ENCODE results near the gene CNDP1. TPM values are rescaled to one million over a fixed set of nuclear protein-coding genes. Genes with fewer than 3 reads are reported as not detected.
A peak's percentile ranks its signal among the peaks of the same experiment; 100 is the strongest.
"Not testable (repeated sequence)": the region's sequence is repeated elsewhere in the genome, so short reads cannot be mapped to it uniquely, and the experiment has no call there.

CNDP1 gene
- total RNA-seq, 1 donor from 2014 or later: 66.3 TPM

DNA sequence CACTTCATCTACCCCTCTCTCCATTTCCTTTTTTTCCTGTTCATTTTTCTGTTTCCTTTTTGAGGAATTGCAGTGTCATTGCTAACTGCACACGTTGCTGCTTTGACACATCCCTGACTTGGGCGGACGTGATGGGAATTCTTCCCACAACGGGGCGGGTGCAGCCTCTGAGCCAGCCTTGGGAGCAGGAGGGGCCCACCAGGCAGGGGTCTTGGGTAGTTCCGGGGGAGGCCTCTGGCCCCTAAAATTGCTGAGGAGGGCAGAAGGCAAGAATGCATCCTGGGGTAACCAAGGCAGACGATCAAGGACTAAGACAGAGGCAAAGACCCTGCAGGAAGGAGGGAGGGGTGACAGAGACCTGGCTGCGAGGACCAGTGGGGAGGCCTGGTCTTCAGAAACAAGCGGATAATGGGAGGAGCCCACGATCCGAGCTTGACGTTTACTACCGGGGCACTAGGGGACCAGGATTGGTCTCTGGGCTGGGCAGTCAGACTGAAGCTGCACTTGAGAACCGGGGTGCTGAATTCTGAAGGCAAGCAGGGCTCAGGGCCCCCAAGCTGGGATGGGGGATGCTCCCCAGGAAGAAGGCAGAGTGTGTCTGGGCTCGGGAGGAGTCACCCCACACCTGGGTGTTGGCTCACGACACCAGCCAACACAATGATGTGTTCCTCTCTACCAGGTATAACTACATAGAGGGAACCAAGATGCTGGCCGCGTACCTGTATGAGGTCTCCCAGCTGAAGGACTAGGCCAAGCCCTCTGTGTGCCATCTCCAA, 14.8 kb upstream of the CNDP1 start:
- ATAC-seq (no peak), DNase-seq (ENCODE audit: low spot score) (peak; percentile 37)

DNA sequence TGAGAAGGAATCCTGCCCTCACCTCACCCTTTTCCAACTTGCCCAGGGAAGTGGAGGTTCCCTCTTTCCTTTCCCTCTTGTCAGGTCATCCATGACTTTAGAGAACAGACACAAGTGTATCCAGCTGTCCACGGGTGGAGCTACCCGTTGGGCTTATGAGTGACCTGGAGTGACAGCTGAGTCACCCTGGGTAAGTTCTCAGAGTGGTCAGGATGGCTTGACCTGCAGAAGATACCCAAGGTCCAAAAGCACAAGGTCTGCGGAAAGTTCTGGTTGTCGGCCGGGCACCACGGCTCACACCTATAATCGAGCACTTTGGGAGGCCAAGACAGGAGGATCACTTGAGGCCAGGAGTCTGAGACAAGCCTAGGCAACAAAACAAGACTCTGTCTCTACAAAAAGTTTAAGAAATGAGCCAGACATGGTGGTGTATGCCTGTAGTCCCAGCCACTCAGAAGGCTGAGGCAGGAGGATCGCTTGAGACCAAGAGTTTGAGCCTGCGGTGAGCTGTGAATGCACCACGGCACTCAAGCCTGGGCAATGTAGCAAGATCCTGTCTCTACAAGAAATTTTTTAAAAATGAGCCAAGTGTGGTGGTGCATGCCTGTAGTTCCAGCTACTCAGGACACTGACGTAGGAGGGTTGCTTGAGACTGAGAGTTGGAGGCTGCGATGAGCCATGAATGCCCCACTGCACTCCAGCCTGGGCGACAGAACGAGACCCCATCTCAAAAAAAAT, 14.0 kb upstream of the CNDP1 start:
- ATAC-seq (no peak), DNase-seq (ENCODE audit: low spot score) (peak; percentile 33)

DNA sequence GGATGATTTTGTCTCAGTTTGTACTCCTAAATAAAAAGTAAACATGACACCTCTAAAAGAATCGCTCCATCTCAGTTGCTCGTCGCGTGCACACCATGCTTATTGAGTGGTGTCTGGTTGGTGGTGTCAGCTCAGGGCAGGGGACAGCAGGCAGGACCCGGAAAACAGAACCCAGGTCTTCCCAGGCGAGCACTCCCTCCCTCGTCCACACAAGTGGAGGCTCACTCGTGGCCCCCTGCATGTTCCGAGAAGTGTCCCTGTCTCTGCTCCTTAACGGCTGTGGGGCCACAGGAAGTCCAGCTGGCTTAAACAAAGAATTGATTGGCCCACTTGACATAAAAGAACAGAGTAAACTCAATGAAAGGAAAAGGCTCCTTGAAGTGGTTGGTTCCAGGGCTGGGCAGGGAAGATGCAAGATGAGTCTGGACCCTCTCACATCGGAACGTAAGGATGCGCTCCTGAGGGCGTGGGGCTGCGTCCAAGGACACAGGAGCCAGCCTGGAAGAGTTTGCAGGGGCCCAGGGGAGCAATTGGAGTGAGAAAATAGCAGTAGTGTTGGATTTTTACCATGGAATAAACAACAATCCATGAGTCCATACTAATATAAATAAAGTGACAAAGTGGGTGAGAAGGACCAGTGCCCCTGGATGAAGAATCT, 13.1 kb upstream of the CNDP1 start:
- DNase-seq (ENCODE audit: low spot score): peak; percentile 22
- ATAC-seq: no peak

DNA sequence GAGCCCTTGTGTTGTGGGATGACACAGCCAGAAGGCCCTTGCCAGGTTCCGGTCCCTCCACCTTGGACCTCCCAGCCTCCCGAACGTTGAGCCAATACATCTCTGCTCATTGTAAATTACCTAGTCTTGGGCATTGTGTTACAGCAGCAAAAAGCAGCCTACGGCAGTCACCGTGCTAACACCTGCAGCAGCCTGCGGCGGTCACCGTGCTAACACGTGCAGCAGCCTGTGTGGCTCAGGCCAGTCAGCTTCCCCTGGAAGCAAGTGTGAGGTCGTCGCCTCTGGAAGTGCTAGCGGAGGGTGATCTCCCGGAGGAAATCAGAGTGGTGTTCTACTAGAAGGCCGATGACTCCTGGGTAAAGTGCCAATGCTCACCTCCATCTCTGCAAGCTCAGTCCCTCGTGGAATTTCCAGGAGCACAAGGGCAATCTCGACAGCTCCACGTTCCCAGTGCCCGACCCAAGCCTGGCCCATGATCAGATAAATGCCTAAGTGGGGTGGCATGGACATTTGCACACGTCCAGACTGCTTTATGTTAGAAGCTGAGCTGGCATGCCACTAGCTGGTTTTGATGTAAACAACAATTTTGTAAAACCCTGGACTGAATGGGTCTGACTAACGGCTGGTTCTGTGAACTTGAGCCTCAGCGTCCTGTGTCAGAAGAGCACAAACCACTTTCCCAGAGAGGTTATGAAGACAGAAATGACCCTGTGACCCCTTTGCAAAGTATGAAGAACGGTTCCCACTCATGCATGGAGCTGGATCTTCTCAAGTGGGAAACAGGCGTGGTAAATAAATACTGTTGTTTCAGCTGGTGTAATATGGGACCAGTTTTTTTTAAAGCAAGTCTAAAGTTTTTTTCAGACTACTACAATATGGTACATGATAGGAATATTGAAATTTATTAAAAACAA, 11.4 kb upstream of the CNDP1 start:
- ATAC-seq (peak; percentile 9), DNase-seq (ENCODE audit: low spot score) (peak; percentile 28)

GRCh38 chr18:74524097-74524496, 10.2 kb upstream of the CNDP1 start:
- no peak for ATAC-seq
- peak; percentile 44 for DNase-seq (ENCODE audit: low spot score)

DNA sequence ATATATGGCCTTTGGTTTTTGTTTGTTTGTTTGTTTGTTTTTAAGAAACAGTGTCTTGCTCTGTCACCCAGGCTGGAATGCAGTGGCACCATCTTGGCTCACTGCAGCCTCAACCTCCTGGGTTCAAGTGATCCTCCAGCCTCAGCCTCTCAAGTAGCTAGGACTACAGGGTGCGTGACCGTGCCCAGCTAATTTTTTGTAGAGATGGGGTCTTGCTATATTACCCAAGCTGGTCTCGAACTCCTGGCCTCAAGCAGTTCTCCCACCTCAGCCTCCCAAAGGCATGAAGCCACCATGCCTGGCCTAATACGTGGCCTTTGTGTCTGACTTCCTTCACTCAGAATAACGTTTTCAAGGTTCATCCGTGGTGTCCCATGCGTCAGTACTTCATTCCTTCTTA, 9.4 kb upstream of the CNDP1 start:
- ATAC-seq: not testable (repeated sequence)
- peak; percentile 18 for DNase-seq (ENCODE audit: low spot score)

- DNase-seq (ENCODE audit: low spot score) (peak; percentile 45), ATAC-seq (peak; percentile 57)
Measured at GRCh38 chr18:74525741-74526140, 8.6 kb upstream of the CNDP1 start.

DNA sequence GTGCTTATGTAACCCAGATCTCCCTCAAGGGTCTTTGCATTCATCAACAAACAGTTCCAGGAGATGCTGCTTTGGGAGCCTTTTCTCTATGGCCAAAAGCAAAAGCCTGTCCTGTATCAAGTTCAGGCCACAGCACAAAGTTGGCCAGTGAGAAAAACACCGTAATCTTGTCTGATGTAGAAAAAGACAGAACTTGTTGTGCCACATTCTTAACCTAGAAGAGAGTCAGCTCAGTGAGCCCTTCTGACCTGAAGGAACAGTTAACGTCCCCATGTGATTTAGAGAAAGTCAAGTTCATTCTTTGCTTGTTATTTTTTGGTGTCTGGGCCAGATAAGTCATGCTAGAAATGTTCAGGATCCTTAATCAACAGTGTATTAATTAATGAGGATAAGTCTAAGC, 7.8 kb upstream of the CNDP1 start:
- ATAC-seq (no peak), DNase-seq (ENCODE audit: low spot score) (no peak)

- no peak for ATAC-seq
- no peak for DNase-seq (ENCODE audit: low spot score)
Measured at GRCh38 chr18:74528478-74528877, 5.8 kb upstream of the CNDP1 start.

DNA sequence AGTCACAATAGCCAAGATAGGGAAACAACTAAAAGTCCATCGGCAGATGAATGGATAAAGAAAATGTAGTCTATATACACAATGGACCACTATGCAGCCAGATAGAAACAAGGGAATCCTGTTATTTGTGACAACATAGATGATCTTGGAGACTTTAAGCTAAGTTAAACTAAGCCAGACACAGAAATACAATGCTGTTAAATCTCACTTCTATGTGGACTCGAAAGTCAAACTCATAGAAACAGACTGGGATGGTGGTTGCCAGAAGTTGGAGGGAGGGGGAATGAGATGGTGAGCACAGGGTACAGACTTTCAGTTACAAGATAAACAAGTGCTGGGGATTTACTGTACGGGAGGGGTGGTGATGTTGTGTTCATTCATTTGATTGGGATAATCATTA, 5.4 kb upstream of the CNDP1 start:
- no peak for ATAC-seq
- DNase-seq (ENCODE audit: low spot score): no peak

- DNase-seq (ENCODE audit: low spot score): no peak
- ATAC-seq: no peak
Measured at GRCh38 chr18:74529378-74529777, 4.9 kb upstream of the CNDP1 start.

DNA sequence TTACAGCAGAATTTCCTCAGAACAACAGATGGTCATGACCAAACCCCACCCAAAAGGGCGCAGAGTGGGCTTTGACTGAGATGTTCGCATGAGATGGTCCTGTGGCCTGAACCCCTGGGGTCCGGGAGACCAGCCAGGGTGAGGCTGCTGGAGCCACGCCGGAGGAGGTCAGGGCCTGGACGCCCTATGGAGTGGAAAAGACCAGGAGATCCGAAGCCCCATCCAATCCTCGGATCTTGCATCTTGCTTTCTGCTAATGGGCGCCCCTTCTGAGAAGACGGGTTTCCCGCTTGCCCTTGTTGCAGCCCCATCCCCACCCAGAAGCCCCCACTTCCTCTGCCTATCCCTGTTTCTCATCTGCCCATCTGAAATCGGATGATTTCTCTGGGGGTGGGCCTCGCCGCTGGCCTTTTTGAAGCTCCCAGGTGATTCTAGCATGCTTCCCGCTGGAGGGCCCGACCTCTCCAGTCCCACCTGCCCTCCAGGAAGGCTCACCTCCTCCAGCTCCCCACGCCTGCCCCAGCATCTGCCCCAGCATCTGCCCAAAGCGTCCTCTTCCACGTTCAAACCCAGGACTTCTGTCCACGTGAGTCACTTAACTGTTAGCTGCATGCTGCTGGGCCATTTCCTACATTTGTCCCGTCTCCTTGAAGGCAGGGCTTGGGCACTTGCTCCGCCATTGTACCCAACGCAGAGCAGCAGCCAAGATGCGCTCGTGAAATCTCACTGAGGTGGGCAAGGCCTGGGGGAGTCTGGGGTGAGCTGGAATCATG, 4.3 kb upstream of the CNDP1 start:
- DNase-seq (ENCODE audit: low spot score): peak; percentile 40
- no peak for ATAC-seq

- DNase-seq (ENCODE audit: low spot score) (peak; percentile 29), ATAC-seq (no peak)
Measured at GRCh38 chr18:74530584-74530862, 3.8 kb upstream of the CNDP1 start.

DNA sequence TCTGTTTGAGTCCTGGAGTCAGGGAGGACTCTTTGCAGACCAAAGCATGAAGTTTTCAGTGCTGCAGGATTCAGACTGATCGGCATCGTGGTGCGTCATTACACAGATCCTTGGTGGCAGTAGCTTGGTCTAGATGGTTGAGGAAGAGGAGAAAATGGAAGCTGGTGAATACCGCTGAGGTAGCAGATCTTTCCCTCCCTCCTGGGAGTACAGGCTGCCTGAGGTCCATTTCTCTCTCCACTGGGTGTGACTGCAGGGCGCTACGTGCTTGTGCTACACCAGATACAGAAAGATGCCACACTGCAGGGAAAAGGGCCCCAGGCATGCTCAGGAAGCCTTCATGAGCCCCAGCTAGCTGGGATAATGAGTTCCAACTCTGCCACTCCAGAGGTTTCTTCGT, 3.3 kb upstream of the CNDP1 start:
- DNase-seq (ENCODE audit: low spot score) (peak; percentile 19), ATAC-seq (no peak)

- no peak for ATAC-seq
- peak; percentile 14 for DNase-seq (ENCODE audit: low spot score)
Measured at GRCh38 chr18:74532511-74533025, 1.7 kb upstream of the CNDP1 start.

DNA sequence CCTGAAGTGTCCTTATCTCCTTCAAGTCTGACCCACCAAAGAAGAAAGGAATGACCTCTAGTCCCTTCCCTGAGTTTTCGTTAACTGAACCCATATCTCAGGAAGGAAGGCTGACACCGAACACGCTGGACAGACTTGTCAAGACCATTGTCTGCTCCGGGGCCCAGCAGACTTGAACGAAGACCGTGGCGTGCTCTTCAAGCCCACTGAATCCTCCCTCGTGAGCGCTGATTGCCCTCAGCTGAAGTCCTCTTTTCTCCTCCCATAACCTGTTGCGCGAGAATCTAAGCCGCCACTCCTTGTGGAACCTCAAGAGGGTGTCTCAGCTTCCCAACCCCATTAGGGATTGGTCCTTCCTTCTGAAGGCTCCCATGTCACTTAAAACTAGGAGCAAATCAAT, 634 bp upstream of the CNDP1 start:
- no peak for ATAC-seq
- no peak for DNase-seq (ENCODE audit: low spot score)

DNA sequence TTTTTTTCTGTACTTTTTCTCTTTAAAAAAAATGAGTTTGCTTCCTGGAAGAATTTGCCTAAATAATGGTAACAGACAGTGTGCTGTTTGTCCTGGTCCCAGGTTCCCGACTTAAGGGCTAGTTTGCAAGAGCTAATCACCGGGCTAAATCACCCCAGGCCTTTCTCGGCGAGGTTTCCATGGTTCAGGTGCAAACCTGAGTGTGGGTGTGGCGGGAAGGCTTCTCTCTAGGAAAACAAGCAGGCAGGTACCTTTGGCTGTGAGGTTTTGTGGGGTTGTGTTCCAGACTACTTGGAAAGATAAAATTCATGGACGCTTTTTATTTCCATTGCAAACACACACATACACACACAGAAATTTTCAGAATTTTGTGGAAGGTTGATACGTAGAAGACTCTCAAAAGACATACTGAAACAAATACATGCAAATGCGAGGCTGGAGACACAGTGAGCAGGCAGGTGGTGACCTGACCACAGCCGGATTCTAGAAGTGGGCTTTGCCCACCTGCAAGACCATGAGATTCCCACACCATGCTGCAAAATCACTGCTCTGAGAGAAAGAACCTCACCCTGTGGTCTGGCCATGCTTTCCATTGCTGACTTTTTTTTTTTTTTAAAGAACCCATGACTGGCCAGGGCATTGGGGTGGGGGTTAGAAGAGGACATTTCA, 815 bp downstream of the CNDP1 start:
- no peak for DNase-seq (ENCODE audit: low spot score)
- ATAC-seq: no peak

DNA sequence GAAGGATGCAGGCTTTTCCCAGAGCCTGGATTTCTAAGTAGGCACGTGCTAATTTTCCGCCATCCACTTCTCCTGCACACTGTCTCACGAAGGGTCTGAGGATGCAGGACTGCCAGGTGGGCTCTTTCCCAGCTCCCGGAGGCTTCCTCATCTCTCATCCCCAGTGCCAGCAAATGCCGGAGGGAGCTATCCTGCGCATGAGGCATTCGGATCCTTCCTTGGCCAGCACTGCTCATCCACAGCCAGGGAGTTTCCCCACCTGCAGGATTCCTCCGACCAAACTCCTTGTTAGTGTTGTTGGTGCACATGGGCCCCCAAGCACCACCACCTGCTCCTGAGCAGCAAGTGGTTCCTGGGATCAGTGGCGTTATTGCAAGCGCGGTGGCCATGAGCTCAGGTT, 5.0 kb downstream of the CNDP1 start:
- DNase-seq (ENCODE audit: low spot score) (peak; percentile 46), ATAC-seq (peak; percentile 16)

DNA sequence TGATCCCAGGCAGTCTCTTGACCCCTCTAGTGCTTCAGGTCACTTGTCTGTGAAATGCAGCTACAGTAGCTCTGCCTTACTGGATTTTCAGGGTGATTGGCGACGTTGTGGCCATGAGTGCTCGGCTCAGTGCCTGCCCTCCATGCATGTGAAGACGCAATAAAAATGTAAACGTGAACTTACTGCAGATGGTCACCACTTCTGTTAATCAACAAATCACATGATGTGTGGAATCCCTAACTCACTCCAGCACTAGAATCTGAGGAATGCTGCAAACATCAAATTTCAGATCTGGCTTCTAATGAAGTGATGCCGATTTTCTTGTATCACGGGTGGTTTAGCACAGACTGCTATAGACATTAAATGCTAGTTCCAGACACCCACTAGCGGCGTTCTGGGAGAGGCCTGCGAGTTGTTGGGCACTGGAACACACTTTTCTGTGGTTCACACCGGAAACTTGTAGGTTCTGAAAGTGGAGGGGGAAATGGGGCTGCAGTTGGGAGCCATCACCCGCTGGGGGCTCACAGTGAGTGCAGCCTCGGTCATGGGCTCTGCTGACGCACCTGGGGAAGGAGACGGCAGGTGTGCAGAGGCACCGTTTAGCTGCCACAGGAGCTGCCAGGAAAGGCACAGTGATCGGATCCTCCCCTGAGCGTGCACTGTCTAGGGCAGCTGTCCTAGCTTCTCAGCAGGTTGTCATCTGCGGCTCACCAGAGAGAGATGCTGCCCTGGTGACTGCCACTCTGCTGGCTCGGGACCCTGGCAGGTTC, 6.5 kb downstream of the CNDP1 start:
- ATAC-seq: peak; percentile 10
- DNase-seq (ENCODE audit: low spot score): peak; percentile 40
